Measurements from ENCODE around the gene RSU1. TPM values are rescaled to one million over a fixed set of nuclear protein-coding genes. Genes with fewer than 3 reads are reported as not detected.

RSU1 gene
- total and polyA plus RNA-seq, 12 donors, result 25.5 to 74.2 (median 48.3) TPM

GRCh38 chr10:16819436-16819835, 2.2 kb upstream of the RSU1 start:
- intact Hi-C loops (cut with DNase I), result loop anchor here in 1 of 10 donors (10.0 kb wide), 1 partner anchor 385 kb away; the partner anchor contains the start of gene PTER
- DNase-seq, result no peak
- 75 to 85% methylated on average over 3 of the region's 3 CpGs for WGBS, 2 donors
- Histone ChIP-seq H3K4me3 (no peak overlapping the region), H3K9me3 (peaks cover 0 to 19% (median 11%) of the 10 kb centered on the region in 11 donors), H3K27ac (no peak overlapping the region), H3K4me1 (peaks cover 4 to 31% (median 24%) of the 10 kb centered on the region in 9 donors), H3K27me3 (no peaks in the 10 kb centered on the region), H3K36me3 (no peaks in the 10 kb centered on the region)
- no peak for ATAC-seq
- TF ChIP-seq, protein P1, sequence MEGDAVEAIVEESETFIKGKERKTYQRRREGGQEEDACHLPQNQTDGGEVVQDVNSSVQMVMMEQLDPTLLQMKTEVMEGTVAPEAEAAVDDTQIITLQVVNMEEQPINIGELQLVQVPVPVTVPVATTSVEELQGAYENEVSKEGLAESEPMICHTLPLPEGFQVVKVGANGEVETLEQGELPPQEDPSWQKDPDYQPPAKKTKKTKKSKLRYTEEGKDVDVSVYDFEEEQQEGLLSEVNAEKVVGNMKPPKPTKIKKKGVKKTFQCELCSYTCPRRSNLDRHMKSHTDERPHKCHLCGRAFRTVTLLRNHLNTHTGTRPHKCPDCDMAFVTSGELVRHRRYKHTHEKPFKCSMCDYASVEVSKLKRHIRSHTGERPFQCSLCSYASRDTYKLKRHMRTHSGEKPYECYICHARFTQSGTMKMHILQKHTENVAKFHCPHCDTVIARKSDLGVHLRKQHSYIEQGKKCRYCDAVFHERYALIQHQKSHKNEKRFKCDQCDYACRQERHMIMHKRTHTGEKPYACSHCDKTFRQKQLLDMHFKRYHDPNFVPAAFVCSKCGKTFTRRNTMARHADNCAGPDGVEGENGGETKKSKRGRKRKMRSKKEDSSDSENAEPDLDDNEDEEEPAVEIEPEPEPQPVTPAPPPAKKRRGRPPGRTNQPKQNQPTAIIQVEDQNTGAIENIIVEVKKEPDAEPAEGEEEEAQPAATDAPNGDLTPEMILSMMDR (IDR thresholded peaks at IDR 0.05), result no peak

DNA sequence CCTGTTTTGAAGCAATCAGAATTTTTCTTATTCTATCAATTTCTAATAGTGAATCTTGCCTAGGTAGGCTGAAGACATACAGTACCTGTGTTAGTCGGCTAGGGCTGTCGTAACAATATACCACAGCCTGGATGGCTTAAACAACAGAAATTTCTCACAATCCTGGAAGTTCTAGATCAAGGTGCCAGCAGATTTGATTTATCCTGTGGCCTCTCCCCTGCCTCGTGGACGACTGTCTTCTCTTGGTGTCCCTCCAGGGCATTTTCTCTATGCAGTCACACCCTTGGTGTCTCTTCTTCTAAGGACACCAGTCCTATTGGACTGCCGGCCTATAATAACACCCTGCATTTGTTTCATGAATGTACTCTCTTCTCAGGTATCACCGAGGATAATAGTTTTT, 1.8 kb upstream of the RSU1 start:
- Histone ChIP-seq H3K9me3 (peaks cover 0 to 19% (median 11%) of the 10 kb centered on the region in 11 donors), H3K36me3 (peaks cover 0 to 3% (median 0%) of the 10 kb centered on the region in 9 donors), H3K4me1 (peaks cover 4 to 34% (median 28%) of the 10 kb centered on the region in 9 donors), H3K4me3 (no peak overlapping the region), H3K27ac (no peak overlapping the region), H3K27me3 (no peaks in the 10 kb centered on the region)
- no peak for ATAC-seq
- 85 to 88% methylated on average over 6 of the region's 6 CpGs for WGBS, 2 donors
- intact Hi-C loops (cut with DNase I), result loop anchor here in 1 of 10 donors (10.0 kb wide), 1 partner anchor 384 kb away; the partner anchor contains the start of gene PTER
- TF ChIP-seq, protein P1 (IDR thresholded peaks at IDR 0.05), result no peak
- DNase-seq, result no peak

DNA sequence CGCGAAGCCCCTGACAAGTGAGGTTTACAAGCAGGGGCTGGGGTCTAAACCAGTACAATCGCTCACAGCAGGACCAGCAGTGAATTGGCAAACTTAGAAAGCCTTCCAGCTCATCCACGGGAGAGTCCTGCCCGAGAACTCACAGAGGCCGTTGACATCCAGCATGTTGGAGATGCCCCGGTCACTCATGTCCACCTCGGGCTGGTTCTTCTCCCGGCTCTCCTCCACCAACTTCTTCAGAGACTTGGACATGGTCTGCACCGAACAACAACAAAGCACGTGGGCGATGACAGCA, 447 bp downstream of the RSU1 start:
- intact Hi-C loops (cut with DNase I), result loop anchor here in 1 of 10 donors (10.0 kb wide), 1 partner anchor 382 kb away; the partner anchor contains the start of gene PTER
- Histone ChIP-seq H3K4me3 (peak overlapping the region; percentile 64 to 81 (median 76)), H3K36me3 (peaks cover 0 to 7% (median 0%) of the 10 kb centered on the region in 9 donors), H3K9me3 (peaks cover 0 to 2% (median under 1%) of the 10 kb centered on the region in 11 donors), H3K4me1 (peaks cover 4 to 55% (median 29%) of the 10 kb centered on the region in 9 donors), H3K27me3 (no peaks in the 10 kb centered on the region), H3K27ac (peak overlapping the region in 9 of 10 donors; percentile 61 to 86 (median 81))
- TF ChIP-seq, protein P1 (IDR thresholded peaks at IDR 0.05), result no peak
- ATAC-seq (peak in 1 of 8 donors; percentile 25), DNase-seq (no peak)
- WGBS, 2 donors, result 3 to 4% methylated on average over 12 of the region's 12 CpGs

DNA sequence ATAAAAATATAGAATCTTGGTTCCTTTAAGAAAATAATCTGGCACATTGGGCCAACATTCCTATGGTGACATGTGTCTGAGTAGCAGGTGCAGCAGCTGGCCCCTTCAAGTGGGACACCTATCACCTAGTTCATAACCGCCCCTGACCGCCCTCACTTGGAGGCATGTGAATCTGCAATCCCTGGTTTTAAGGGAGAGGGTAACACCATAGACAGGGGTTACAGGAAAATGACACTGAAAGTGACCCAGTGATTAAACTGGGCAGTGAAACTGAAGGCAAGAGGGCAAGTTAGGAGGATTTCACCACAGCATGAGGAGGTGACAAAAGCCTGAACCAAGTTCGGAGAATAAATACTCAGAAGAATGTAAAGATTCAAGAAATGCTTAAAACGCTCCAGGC, 1.1 kb downstream of the RSU1 start:
- TF ChIP-seq, protein P1 (IDR thresholded peaks at IDR 0.05), result peak in 1 of 9 donors; percentile 15
- DNase-seq (no peak), ATAC-seq (no peak)
- intact Hi-C loops (cut with DNase I), result loop anchor here in 1 of 10 donors (10.0 kb wide), 1 partner anchor 381 kb away; the partner anchor contains the start of gene PTER
- peaks cover 0 to 9% (median 0%) of the 10 kb centered on the region in 9 donors for H3K36me3 ChIP-seq
- peak overlapping the region in 9 of 10 donors; percentile 64 to 81 (median 77) for H3K4me3 ChIP-seq
- peak overlapping the region in 3 of 10 donors; percentile 77 to 84 (median 79) for H3K27ac ChIP-seq
- no peaks in the 10 kb centered on the region for H3K9me3 ChIP-seq
- peaks cover 4 to 60% (median 33%) of the 10 kb centered on the region in 9 donors for H3K4me1 ChIP-seq
- WGBS, 2 donors, result 40 to 54% methylated on average over 4 of the region's 4 CpGs
- no peaks in the 10 kb centered on the region for H3K27me3 ChIP-seq
